ENCODE data around the gene ZBTB7B. TPM values are rescaled to one million over a fixed set of nuclear protein-coding genes. Genes with fewer than 3 reads are reported as not detected.
"Not testable (repeated sequence)": the region's sequence is repeated elsewhere in the genome, so short reads cannot be mapped to it uniquely, and the experiment has no call there.

ZBTB7B gene
- total RNA-seq, 4 donors from 2014 or later = 101 to 220 (median 113) TPM

DNA sequence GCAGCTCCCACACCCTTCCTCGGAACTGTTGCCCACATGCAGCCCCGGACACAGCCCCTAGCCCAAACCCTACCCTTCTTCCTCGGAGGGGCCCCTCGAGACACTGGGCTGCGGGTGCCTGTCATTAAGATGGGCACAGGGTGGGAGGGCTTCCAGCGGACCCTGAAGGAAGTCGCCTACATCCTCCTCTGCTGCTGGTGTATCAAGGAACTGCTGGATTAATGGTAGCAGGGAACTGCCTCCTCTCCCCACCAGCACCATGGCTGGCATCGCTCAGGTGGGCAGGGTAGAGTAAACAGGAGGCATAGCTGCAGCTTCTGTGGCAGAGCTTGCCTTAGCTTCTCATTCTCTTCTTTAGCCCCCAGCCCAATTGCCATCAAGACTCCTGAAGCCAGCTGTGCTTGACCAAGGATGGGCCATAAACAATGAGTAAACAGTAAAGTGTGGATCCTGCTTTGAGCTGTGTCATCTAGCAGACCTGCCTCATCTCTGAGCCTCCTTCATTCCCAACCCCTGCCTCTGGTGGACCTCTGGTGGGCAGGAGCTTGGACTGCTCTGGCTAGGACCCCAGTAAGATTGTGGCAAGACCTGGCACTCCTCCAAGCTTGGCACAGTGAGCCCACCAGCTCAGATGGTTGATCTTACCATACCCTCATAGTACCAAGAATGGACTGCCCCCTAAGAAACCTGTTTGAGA is 8.9 kb upstream of the ZBTB7B start, which contains the start of gene LENEP:
Gene LENEP, plus strand, starts transcription at position 15 of the 697 bp plus-strand sequence. Its CDS starts 22 bp downstream, at position 37.
- peak within 1 kb of the TSS in 1 of 4 donors; percentile 13 for H3K27ac ChIP-seq
- no peak for TF ChIP-seq CTCF (IDR thresholded peaks at IDR 0.05)
- H3K9me3 ChIP-seq = no peaks in the 10 kb centered on the region
- intact Hi-C loops (cut with DNase I) = no loop called here
- DNase-seq = no peak
- H3K27me3 ChIP-seq = no peaks in the 10 kb centered on the region
- peaks cover 7 to 48% (median 15%) of the 10 kb centered on the region in 3 donors for H3K36me3 ChIP-seq
- no peak within 1 kb of the TSS for H3K4me3 ChIP-seq
- 80% methylated on average over 2 of the region's 8 CpGs; no CpG with 5 or more reads in 1 of the 2 donors for WGBS, 2 donors
- H3K4me1 ChIP-seq = peaks cover 3 to 41% (median 4%) of the 10 kb centered on the region in 3 donors

DNA sequence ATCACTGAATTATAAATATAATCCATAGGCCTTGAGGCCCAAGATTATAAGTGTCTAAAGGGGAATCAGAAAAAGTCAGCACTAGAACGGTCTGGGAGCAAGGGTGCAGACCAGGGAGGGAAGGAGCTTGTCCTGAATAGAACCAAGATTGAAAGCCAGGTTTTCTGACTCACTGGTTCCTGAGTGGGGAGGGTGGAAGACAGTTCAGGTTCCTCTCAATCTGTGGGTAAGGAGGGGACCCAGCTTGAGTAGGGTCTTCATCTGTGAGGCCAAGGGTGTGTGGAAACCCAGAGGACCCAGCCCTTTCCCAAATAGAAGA is 8.4 kb upstream of the ZBTB7B start:
- no peak for DNase-seq
- TF ChIP-seq CTCF (IDR thresholded peaks at IDR 0.05) = no peak
- no peak for TF ChIP-seq POLR2A (IDR thresholded peaks at IDR 0.05)
- intact Hi-C loops (cut with DNase I) = no loop called here
- H3K27me3 ChIP-seq = no peaks in the 10 kb centered on the region
- peaks cover 7 to 41% (median 8%) of the 10 kb centered on the region in 3 donors for H3K4me1 ChIP-seq
- H3K9me3 ChIP-seq = no peaks in the 10 kb centered on the region
- H3K36me3 ChIP-seq = peaks cover 5 to 43% (median 10%) of the 10 kb centered on the region in 3 donors
- no peak overlapping the region for H3K4me3 ChIP-seq
- peak overlapping the region in 1 of 4 donors; percentile 13 for H3K27ac ChIP-seq
- 20 to 33% methylated on average over 1 of the region's 1 CpG for WGBS, 2 donors

DNA sequence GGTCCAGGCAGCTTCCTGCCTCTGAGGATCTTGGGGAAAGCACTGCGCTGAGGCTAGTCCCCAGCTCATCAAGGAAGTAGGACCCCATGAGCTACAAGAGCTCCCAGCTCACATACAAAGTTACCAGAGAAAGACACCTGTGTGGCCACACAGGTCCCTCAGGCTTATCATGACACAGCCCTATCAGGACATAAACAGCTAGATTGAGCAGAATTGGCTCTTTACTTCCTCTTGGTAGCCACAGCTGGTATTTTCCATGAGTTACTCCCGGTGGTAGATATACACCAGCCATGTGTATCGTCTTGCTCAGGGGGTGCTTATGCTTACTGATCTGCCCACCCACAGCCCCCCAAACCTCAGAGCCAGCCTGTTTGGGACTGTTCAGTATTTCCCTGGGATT is 8.0 kb upstream of the ZBTB7B start:
- WGBS, 2 donors = 54 to 75% methylated on average over 3 of the region's 3 CpGs
- no peak overlapping the region for H3K4me3 ChIP-seq
- no peaks in the 10 kb centered on the region for H3K27me3 ChIP-seq
- peaks cover 11 to 41% (median 11%) of the 10 kb centered on the region in 3 donors for H3K4me1 ChIP-seq
- no peaks in the 10 kb centered on the region for H3K9me3 ChIP-seq
- H3K36me3 ChIP-seq = peaks cover 2 to 39% (median 7%) of the 10 kb centered on the region in 3 donors
- no peak for TF ChIP-seq CTCF (IDR thresholded peaks at IDR 0.05)
- TF ChIP-seq POLR2A (IDR thresholded peaks at IDR 0.05) = no peak
- intact Hi-C loops (cut with DNase I) = no loop called here
- peak overlapping the region in 1 of 4 donors; percentile 13 for H3K27ac ChIP-seq
- no peak for DNase-seq

GRCh38 chr1:154995301-154995983 is 7.2 kb upstream of the ZBTB7B start:
- TF ChIP-seq CTCF (IDR thresholded peaks at IDR 0.05) = peak in 4 of 6 experiments; percentile 14 to 45 (median 34)
- H3K36me3 ChIP-seq = peaks cover 0 to 31% (median 0%) of the 10 kb centered on the region in 3 donors
- 63 to 66% methylated on average over 13 of the region's 13 CpGs for WGBS, 2 donors
- intact Hi-C loops (cut with DNase I) = loop anchor here (5.0 kb wide), 1 partner anchor 33 kb away; the partner anchor contains the start of gene PYGO2
- not testable (repeated sequence) for DNase-seq, H3K4me3 ChIP-seq, H3K9me3 ChIP-seq, H3K27ac ChIP-seq, H3K27me3 ChIP-seq
- H3K4me1 ChIP-seq = peaks cover 18 to 47% (median 20%) of the 10 kb centered on the region in 3 donors

Measured in esophagus squamous epithelium (tissue), 5 donors.